ENCODE data around the gene EYA4.

Gene EYA4

DNA sequence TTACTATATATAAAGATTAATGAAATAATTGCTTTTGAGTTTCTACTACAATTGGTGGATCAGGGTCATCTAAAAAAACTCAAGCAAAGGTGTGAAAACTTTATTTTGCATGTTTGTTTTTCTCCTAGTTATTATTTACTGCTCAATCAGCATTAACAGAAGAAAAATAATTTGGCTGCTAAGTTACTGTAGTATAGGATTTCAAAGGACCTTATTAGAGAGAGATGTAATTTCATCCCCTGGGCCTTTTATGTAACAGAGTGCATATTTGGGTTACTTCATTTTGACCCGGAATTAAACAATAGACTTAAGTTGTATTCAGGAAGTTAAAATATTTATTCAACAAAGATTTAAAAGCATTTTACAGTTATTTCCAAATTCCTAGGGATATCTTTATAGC lies 49.8 kb downstream of the EYA4 start:
- ChIA-PET POLR2A (interaction anchor here (0.6 kb wide), 1 partner anchor 57 kb away, joined by 8 read pairs; no protein-coding TSS in a partner anchor), CTCF (interaction anchor here (0.5 to 0.7 kb wide), 7 partner anchors 22 to 866 kb away, joined by 3 to 4 read pairs (median 3); no protein-coding TSS in a partner anchor)
- peaks cover 34% of the 10 kb centered on the region for H3K4me1 ChIP-seq (ENCODE audit: control insufficient read depth, insufficient read depth, low read length)
- no peaks in the 10 kb centered on the region for H3K9me3 ChIP-seq (ENCODE audit: control insufficient read depth, insufficient read depth, low read depth, low read length)
- TF ChIP-seq, protein P1, sequence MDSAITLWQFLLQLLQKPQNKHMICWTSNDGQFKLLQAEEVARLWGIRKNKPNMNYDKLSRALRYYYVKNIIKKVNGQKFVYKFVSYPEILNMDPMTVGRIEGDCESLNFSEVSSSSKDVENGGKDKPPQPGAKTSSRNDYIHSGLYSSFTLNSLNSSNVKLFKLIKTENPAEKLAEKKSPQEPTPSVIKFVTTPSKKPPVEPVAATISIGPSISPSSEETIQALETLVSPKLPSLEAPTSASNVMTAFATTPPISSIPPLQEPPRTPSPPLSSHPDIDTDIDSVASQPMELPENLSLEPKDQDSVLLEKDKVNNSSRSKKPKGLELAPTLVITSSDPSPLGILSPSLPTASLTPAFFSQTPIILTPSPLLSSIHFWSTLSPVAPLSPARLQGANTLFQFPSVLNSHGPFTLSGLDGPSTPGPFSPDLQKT (IDR thresholded peaks at IDR 0.05; ENCODE audit: borderline replicate concordance, low read depth, low read length), result no peak
- peak; percentile 65 for TF ChIP-seq FEZF1 (tag by site-specific recombination; IDR thresholded peaks at IDR 0.05)
- no peak for TF ChIP-seq OVOL3 (tag by site-specific recombination; IDR thresholded peaks at IDR 0.05)
- TF ChIP-seq ZNF549 (tag by site-specific recombination; IDR thresholded peaks at IDR 0.05), result no peak
- 0 out of 2 replicates have a peak, but pooled peaks have one; percentile 61 for TF ChIP-seq TCF7L2 (IDR thresholded peaks at IDR 0.05; ENCODE audit: borderline replicate concordance, low read depth, low read length)
- no peak for TF ChIP-seq ZNF626 (tag by site-specific recombination; IDR thresholded peaks at IDR 0.05)
- TF ChIP-seq ZNF24 (tag by site-specific recombination; IDR thresholded peaks at IDR 0.05), result no peak
- TF ChIP-seq, protein P2, sequence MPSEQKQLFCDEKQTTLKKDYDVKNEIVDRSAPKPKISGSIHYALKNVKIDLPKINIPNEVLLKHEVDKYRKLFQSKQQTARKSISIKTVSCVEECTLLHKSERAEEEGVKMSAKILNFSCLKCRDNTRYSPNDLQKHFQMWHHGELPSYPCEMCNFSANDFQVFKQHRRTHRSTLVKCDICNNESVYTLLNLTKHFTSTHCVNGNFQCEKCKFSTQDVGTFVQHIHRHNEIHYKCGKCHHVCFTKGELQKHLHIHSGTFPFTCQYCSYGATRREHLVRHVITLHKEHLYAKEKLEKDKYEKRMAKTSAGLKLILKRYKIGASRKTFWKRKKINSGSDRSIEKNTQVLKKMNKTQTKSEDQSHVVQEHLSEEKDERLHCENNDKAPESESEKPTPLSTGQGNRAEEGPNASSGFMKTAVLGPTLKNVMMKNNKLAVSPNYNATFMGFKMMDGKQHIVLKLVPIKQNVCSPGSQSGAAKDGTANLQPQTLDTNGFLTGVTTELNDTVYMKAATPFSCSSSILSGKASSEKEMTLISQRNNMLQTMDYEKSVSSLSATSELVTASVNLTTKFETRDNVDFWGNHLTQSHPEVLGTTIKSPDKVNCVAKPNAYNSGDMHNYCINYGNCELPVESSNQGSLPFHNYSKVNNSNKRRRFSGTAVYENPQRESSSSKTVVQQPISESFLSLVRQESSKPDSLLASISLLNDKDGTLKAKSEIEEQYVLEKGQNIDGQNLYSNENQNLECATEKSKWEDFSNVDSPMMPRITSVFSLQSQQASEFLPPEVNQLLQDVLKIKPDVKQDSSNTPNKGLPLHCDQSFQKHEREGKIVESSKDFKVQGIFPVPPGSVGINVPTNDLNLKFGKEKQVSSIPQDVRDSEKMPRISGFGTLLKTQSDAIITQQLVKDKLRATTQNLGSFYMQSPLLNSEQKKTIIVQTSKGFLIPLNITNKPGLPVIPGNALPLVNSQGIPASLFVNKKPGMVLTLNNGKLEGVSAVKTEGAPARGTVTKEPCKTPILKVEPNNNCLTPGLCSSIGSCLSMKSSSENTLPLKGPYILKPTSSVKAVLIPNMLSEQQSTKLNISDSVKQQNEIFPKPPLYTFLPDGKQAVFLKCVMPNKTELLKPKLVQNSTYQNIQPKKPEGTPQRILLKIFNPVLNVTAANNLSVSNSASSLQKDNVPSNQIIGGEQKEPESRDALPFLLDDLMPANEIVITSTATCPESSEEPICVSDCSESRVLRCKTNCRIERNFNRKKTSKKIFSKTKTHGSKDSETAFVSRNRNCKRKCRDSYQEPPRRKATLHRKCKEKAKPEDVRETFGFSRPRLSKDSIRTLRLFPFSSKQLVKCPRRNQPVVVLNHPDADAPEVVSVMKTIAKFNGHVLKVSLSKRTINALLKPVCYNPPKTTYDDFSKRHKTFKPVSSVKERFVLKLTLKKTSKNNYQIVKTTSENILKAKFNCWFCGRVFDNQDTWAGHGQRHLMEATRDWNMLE (tag by site-specific recombination; conservative IDR thresholded peaks at IDR 0.05; ENCODE audit: low read depth), result peak; percentile 50; the same call in 1 of the 2 replicates
- no peak for TF ChIP-seq ZNF112 (tag by site-specific recombination; IDR thresholded peaks at IDR 0.05)
- TF ChIP-seq SP7 (tag by site-specific recombination; IDR thresholded peaks at IDR 0.05), result 0 out of 2 replicates have a peak, but pooled peaks have one; percentile 23
- TF ChIP-seq, protein P3, sequence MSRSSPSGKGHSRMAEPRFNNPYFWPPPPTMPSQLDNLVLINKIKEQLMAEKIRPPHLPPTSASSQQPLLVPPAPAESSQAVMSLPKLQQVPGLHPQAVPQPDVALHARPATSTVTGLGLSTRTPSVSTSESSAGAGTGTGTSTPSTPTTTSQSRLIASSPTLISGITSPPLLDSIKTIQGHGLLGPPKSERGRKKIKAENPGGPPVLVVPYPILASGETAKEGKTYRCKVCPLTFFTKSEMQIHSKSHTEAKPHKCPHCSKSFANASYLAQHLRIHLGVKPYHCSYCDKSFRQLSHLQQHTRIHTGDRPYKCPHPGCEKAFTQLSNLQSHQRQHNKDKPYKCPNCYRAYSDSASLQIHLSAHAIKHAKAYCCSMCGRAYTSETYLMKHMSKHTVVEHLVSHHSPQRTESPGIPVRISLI (tag by site-specific recombination; IDR thresholded peaks at IDR 0.05), result 0 out of 2 replicates have a peak, but pooled peaks have one; percentile 30
- TF ChIP-seq ZNF561 (tag by site-specific recombination; IDR thresholded peaks at IDR 0.05; ENCODE audit: borderline replicate concordance), result 0 out of 2 replicates have a peak, but pooled peaks have one; percentile 18
- TF ChIP-seq KLF10 (tag by site-specific recombination; IDR thresholded peaks at IDR 0.05), result 0 out of 2 replicates have a peak, but pooled peaks have one; percentile 29
- TF ChIP-seq WT1 (tag by site-specific recombination; IDR thresholded peaks at IDR 0.05), result peak; percentile 11; the same call in 1 of the 2 replicates
- no peak; the same call in 1 of the 2 replicates for TF ChIP-seq ZNF366 (tag by site-specific recombination; conservative IDR thresholded peaks at IDR 0.05)
- TF ChIP-seq, protein P4, sequence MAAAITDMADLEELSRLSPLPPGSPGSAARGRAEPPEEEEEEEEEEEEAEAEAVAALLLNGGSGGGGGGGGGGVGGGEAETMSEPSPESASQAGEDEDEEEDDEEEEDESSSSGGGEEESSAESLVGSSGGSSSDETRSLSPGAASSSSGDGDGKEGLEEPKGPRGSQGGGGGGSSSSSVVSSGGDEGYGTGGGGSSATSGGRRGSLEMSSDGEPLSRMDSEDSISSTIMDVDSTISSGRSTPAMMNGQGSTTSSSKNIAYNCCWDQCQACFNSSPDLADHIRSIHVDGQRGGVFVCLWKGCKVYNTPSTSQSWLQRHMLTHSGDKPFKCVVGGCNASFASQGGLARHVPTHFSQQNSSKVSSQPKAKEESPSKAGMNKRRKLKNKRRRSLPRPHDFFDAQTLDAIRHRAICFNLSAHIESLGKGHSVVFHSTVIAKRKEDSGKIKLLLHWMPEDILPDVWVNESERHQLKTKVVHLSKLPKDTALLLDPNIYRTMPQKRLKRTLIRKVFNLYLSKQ (tag by site-specific recombination; IDR thresholded peaks at IDR 0.05; ENCODE audit: borderline replicate concordance), result no peak
- TF ChIP-seq, protein P5, sequence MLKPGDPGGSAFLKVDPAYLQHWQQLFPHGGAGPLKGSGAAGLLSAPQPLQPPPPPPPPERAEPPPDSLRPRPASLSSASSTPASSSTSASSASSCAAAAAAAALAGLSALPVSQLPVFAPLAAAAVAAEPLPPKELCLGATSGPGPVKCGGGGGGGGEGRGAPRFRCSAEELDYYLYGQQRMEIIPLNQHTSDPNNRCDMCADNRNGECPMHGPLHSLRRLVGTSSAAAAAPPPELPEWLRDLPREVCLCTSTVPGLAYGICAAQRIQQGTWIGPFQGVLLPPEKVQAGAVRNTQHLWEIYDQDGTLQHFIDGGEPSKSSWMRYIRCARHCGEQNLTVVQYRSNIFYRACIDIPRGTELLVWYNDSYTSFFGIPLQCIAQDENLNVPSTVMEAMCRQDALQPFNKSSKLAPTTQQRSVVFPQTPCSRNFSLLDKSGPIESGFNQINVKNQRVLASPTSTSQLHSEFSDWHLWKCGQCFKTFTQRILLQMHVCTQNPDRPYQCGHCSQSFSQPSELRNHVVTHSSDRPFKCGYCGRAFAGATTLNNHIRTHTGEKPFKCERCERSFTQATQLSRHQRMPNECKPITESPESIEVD (tag by site-specific recombination; IDR thresholded peaks at IDR 0.05), result peak; percentile 76; the same call in 1 of the 2 replicates
- no peak for TF ChIP-seq HOXD13 (CRISPR knock-in tag; IDR thresholded peaks at IDR 0.05; ENCODE audit: borderline replicate concordance)
- no peak for TF ChIP-seq ZNF155 (tag by site-specific recombination; IDR thresholded peaks at IDR 0.05)
- no peak for TF ChIP-seq ZNF248 (tag by site-specific recombination; IDR thresholded peaks at IDR 0.05)
- no peak for TF ChIP-seq ZNF416 (tag by site-specific recombination; IDR thresholded peaks at IDR 0.05)
- no peak overlapping the region for H3K4me3 ChIP-seq (ENCODE audit: low read depth, low read length)
- H3K27ac ChIP-seq (ENCODE audit: extremely low read depth, low read depth, low read length), result no peak overlapping the region
- H3K36me3 ChIP-seq (ENCODE audit: control insufficient read depth in 2 of 2, insufficient read depth in 1 of 2, low read length in 2 of 2), result no peaks in the 10 kb centered on the region
